HepG2 (cell line): ENCODE results near the gene RMDN2. TPM values are rescaled to one million over a fixed set of nuclear protein-coding genes. Genes with fewer than 3 reads are reported as not detected.

Source experiments
- ATAC-seq: fragments of 200-7000 bp; cut with Tn5 transposase; 3 replicates; pipeline ENCODE4 v1.9.1; 2020; ENCODE audit warnings: mild to moderate bottlenecking, moderate library complexity
- BruUV-seq: library from RNA; stranded (reverse); fragments of 400-500 nt; replicated peaks from 2 replicates; lab custom pipeline; 2021; lab: Mats Ljungman, UMichigan
- CTCF ChIA-PET: fragments of 300-600 bp; formaldehyde crosslinking; extraction: SDS; loops from one replicate; lab custom pipeline; 2021; ENCODE audit warnings: low total read pairs, inconsistent platforms, low intra/inter-chr PET ratio; lab: Yijun Ruan, JAX
- POLR2A ChIA-PET: fragments of 350-600 bp; sonication (Branson Sonifier 250); formaldehyde crosslinking; loops from one replicate; lab custom pipeline; 2020; ENCODE audit warnings: antibody characterized with exemption, inconsistent platforms; lab: Yijun Ruan, JAX
- DNase-seq: peaks from one replicate; pipeline ENCODE4 v3.0.0-alpha.2; 2015; ENCODE audit warnings: low spot score
- FAIRE-seq: peaks from 3 replicates; lab custom pipeline; 2011; peaks lifted over from hg19 to GRCh38; lab: Jason Lieb, UNC
- H2AFZ ChIP-seq: one replicate; pipeline ENCODE4 v1.6.1; 2011; ENCODE audit warnings: low read length, inconsistent platforms
- H3K27ac ChIP-seq: fragments of 300-600 bp; 3 replicates; pipeline ENCODE4 v1.8.0; 2011; ENCODE audit warnings: mixed run types, mild to moderate bottlenecking, mixed read lengths, low read length, inconsistent platforms; ENCODE audit not compliant: insufficient read depth; ENCODE audit errors: extremely low read length
- H3K27me3 ChIP-seq, 2 experiments: fragments of 200-600 bp in 1 of 2; 2 replicates in 1 of 2; 3 replicates in 1 of 2; pipeline versions ENCODE4 v1.6.0 to v1.8.0; 2011; ENCODE audit warnings: low read length in 2 of 2, mild to moderate bottlenecking in 2 of 2, moderate library complexity in 2 of 2, inconsistent platforms in 1 of 2; ENCODE audit not compliant: insufficient read depth in 2 of 2, control insufficient read depth in 1 of 2
- H3K36me3 ChIP-seq, 2 experiments: fragments of 200-600 bp in 1 of 2; replicated peaks in 1 of 2; 2 replicates in 1 of 2; 3 replicates in 1 of 2; pipeline versions ENCODE4 v1.5.1 to v1.8.0; 2011; ENCODE audit warnings: low read length in 2 of 2, inconsistent platforms in 1 of 2; ENCODE audit not compliant: insufficient read depth in 2 of 2, control insufficient read depth in 1 of 2
- H3K4me1 ChIP-seq: 2 replicates; pipeline ENCODE4 v1.5.1; 2012; ENCODE audit warnings: low read length, inconsistent platforms; ENCODE audit not compliant: insufficient read depth
- H3K4me2 ChIP-seq: 2 replicates; pipeline ENCODE4 v1.6.0; 2011; ENCODE audit warnings: low read depth, low read length, inconsistent platforms
- H3K4me3 ChIP-seq, 3 experiments: fragments of 200-600 bp in 1 of 3; sonication (generic), shearing (Covaris generic) in 1 of 3; replicated peaks in 1 of 3; 2 replicates each; pipeline ENCODE4 v1.5.1; 2011 to 2016; ENCODE audit warnings: low read length in 3 of 3, inconsistent platforms in 2 of 3, low read depth in 2 of 3, mild to moderate bottlenecking in 2 of 3, control low read depth in 1 of 3, mixed read lengths in 1 of 3; ENCODE audit not compliant: insufficient read depth in 1 of 3
- H3K79me2 ChIP-seq: one replicate; pipeline ENCODE4 v1.6.1; 2011; ENCODE audit warnings: low read length, inconsistent platforms; ENCODE audit not compliant: insufficient read depth
- H3K9ac ChIP-seq: 2 replicates; pipeline ENCODE4 v1.6.0; 2011; ENCODE audit warnings: mild to moderate bottlenecking, low read depth, low read length, inconsistent platforms; ENCODE audit not compliant: insufficient read depth
- H3K9me3 ChIP-seq: 2 replicates; pipeline ENCODE4 v1.5.1; 2012; ENCODE audit warnings: mild to moderate bottlenecking, low read length
- H4K20me1 ChIP-seq: 2 replicates; pipeline ENCODE4 v1.6.0; 2011; ENCODE audit warnings: inconsistent platforms, mild to moderate bottlenecking, low read length, moderate library complexity; ENCODE audit not compliant: insufficient read depth
- DMAP1 ChIP-seq: IDR thresholded peaks from 2 replicates; pipeline ENCODE4 v1.6.1; 2016
- HOXA5 ChIP-seq: sonication (generic); formaldehyde crosslinking; IDR thresholded peaks from 2 replicates; pipeline ENCODE4 v1.4.0; 2020; ENCODE audit warnings: missing genetic modification reagents
- NR2F6 ChIP-seq, 2 experiments: IDR thresholded peaks; 2 replicates each; pipeline ENCODE4 v1.6.1; 2016; ENCODE audit warnings: antibody characterized with exemption in 1 of 2, mild to moderate bottlenecking in 1 of 2
- STAG1 ChIP-seq: sonication (generic); formaldehyde crosslinking; IDR thresholded peaks from 2 replicates; pipeline ENCODE4 v1.4.0; 2020; ENCODE audit warnings: missing genetic modification reagents
- SUZ12 ChIP-seq: fragments of 150-350 bp; IDR thresholded peaks from 2 replicates; pipeline ENCODE4 v1.6.1; 2014; ENCODE audit warnings: low read depth, low read length
- TOE1 ChIP-seq: sonication (generic); formaldehyde crosslinking; IDR thresholded peaks from 2 replicates; pipeline ENCODE4 v1.4.0; 2020; ENCODE audit warnings: mild to moderate bottlenecking, missing genetic modification reagents
- ZNF367 ChIP-seq: sonication (generic); formaldehyde crosslinking; IDR thresholded peaks from 2 replicates; pipeline ENCODE4 v1.4.0; 2020; ENCODE audit warnings: missing genetic modification reagents, borderline replicate concordance
- ZNF709 ChIP-seq: sonication (generic); formaldehyde crosslinking; IDR thresholded peaks from 2 replicates; pipeline ENCODE4 v1.5.0; 2020; ENCODE audit warnings: mild to moderate bottlenecking, missing genetic modification reagents
- ZNF850 ChIP-seq: sonication (generic); formaldehyde crosslinking; conservative IDR thresholded peaks from 2 replicates; pipeline ENCODE4 v1.9.0; 2021; ENCODE audit warnings: mild to moderate bottlenecking, missing genetic modification reagents
- WGBS: methylation state at CpG from one replicate; pipeline ENCODE4 v1.1.6; 2017; ENCODE audit warnings: low lambda C conversion rate; 5-methylcytosine and 5-hydroxymethylcytosine counted together
- in situ Hi-C: cut with HindIII; loops from 2 replicates; pipeline ENCODE4 v1.10.0; 2017; ENCODE audit warnings: low pct_unique_long_range_greater_than_20kb; ENCODE audit not compliant: extremely low pct_ligation_motif_present
- intact Hi-C: fragments of 100-400 bp; cut with micrococcal nuclease; formaldehyde crosslinking; loops from one replicate; pipeline ENCODE4 v1.10.0; 2022; ENCODE audit not compliant: unreplicated experiment
- polyA plus RNA-seq, 8 experiments: library from polyadenylated mRNA; depleted of rRNA in 3 of 8; stranded (reverse) in 7 of 8; unstranded in 1 of 8; fragments of >200 nt; fragmentation: Illumina TruSeq in 4 of 8; extraction: Trizol in 4 of 8; gene quantifications; 2 replicates each; pipeline versions ENCODE4 v1.2.1 to v1.2.3, GENCODE V29; 2011 to 2016; ENCODE audit warnings: low read depth in 4 of 8, missing spikeins in 1 of 8, mixed read lengths in 1 of 8; ENCODE audit not compliant: insufficient read depth in 1 of 8
- total RNA-seq, 5 experiments: library from RNA; depleted of rRNA; stranded (reverse); fragments of >200 nt; fragmentation: Illumina TruSeq; extraction: Trizol; gene quantifications; 2 replicates each; pipeline ENCODE4 v1.2.3, GENCODE V29; 2016; ENCODE audit warnings: low read depth in 1 of 5
- TF ChIP-seq, protein P1 (sequence below): sonication (generic); formaldehyde crosslinking; IDR thresholded peaks from 2 replicates; pipeline ENCODE4 v1.8.1; 2023; ENCODE audit warnings: mild to moderate bottlenecking, missing genetic modification reagents, borderline replicate concordance
- TF ChIP-seq, protein P2 (sequence below): sonication (generic); formaldehyde crosslinking; IDR thresholded peaks from 2 replicates; pipeline ENCODE4 v1.4.0; 2020; ENCODE audit warnings: mild to moderate bottlenecking, missing genetic modification reagents
- TF ChIP-seq, protein P3 (sequence below): IDR thresholded peaks from 2 replicates; pipeline ENCODE4 v1.6.1; 2016; ENCODE audit warnings: missing compliant biosample characterization, missing genetic modification reagents, borderline replicate concordance
- TF ChIP-seq, protein P4 (sequence below): sonication (generic); formaldehyde crosslinking; IDR thresholded peaks from 2 replicates; pipeline ENCODE4 v1.5.1; 2020; ENCODE audit warnings: missing genetic modification reagents, mild to moderate bottlenecking, borderline replicate concordance

Gene RMDN2
- total and polyA plus RNA-seq, 2 of the 13 experiments (the other 11 are each of a cell fraction or from before 2014, with no cell fraction given): 2.3 to 8.9 TPM

DNA sequence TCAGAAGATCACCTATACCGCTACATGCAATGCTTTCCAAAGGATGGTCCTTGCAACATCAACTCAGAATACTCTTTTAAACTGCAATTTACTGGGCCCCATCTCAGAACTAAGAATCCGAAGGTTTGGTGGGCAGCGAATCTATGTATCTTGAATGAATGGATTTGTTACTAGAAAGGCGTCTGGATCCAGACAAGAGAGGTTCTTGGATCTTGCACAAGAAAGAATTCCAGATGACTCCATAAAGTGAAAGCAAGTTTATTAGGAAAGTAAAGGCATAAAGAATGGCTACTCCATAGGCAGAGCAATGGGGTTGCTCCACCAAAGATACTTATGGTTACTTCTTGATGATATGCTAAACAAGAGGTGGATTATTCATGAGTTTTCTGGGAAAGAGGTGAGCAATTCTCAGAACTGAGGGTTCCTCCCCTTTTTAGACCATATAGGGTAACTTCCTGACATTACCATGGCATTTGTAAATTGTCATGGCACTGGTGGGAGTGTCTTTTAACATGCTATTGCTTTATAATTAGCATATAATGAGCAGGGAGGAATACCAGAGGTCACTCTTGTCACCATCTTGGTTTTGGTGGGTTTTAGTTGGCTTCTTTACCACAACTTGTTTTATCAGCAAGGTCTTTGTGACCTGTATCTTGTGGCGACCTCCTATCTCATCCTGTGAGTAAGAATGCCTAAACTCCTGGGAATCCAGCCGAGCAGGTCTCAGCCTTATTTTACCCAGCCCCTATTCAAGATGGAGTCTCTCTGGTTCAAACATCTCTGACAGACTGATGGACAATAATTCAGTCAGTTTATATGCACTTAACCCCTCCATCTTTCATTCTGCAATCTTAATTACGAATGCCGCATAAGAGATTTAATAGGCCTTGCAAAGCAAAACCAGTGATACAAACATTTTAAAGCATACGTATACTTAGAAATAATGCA lies 7.5 kb upstream of the RMDN2 start:
- TF ChIP-seq, protein P1, sequence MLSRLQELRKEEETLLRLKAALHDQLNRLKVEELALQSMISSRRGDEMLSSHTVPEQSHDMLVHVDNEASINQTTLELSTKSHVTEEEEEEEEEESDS (CRISPR knock-in tag): 0 out of 2 replicates have a peak, but pooled peaks have one; percentile 32
- TF ChIP-seq HOXA5: no peak
- Histone ChIP-seq H3K27me3 (no peaks in the 10 kb centered on the region), H3K9ac (no peak overlapping the region), H3K79me2 (no peaks in the 10 kb centered on the region), H3K4me2 (no peak overlapping the region), H3K4me3 (no peak overlapping the region), H3K27ac (peak overlapping the region; percentile 91), H3K4me1 (peaks cover 83% of the 10 kb centered on the region), H2AFZ (no peak overlapping the region), H3K36me3 (no peaks in the 10 kb centered on the region), H4K20me1 (no peaks in the 10 kb centered on the region), H3K9me3 (no peaks in the 10 kb centered on the region)
- 96% methylated on average over 9 of the region's 9 CpGs for WGBS
- intact Hi-C loops: loop anchor here (2.0 kb wide), 2 partner anchors 21 to 45 kb away; no protein-coding TSS in a partner anchor
- FAIRE-seq (no peak), ATAC-seq (no peak), DNase-seq (no peak)
- BruUV-seq: no TSS peak
- POLR2A ChIA-PET: no interaction called here
- CTCF ChIA-PET: no interaction called here
- in situ Hi-C loops: no loop called here

DNA sequence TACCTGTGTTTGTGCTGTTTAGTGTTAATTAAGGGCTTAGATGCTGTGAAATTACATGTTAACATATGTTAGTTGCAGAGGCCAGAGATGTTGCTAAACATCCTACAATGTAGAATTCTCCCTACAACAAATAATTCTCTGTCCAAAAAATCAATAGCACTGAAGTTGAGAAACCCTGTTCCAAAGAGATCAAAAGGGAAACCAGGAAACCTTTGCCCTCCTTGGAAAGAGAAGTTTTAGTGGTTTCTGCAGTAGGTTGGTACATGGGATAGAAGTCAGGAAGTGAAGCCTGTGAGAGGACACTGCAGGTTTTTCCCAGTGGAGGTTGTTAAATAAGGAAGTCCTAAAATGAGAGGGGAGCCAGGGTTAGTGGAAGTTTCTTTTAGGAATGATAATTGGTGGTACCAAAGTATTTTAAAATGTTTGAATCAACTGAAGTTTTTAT lies 6.3 kb upstream of the RMDN2 start:
- peak; percentile 86 for FAIRE-seq
- Histone ChIP-seq H3K27ac (peak overlapping the region; percentile 91), H3K36me3 (no peaks in the 10 kb centered on the region), H3K9me3 (no peaks in the 10 kb centered on the region), H4K20me1 (no peaks in the 10 kb centered on the region), H3K4me2 (peak overlapping the region; percentile 79), H3K9ac (peak overlapping the region; percentile 62), H3K4me3 (peak overlapping the region in 2 of 3 experiments; percentile 39 to 44; a peak in 2 of 6 replicates), H3K27me3 (no peaks in the 10 kb centered on the region), H3K4me1 (peaks cover 86% of the 10 kb centered on the region), H2AFZ (no peak overlapping the region), H3K79me2 (no peaks in the 10 kb centered on the region)
- POLR2A ChIA-PET: no interaction called here
- peak; percentile 99 for DNase-seq
- intact Hi-C loops (loop anchor here (2.0 kb wide), 2 partner anchors 22 to 44 kb away; no protein-coding TSS in a partner anchor), in situ Hi-C loops (no loop called here)
- no TSS peak for BruUV-seq
- CTCF ChIA-PET: no interaction called here
- ATAC-seq: peak; percentile 88
- TF ChIP-seq, protein P2, sequence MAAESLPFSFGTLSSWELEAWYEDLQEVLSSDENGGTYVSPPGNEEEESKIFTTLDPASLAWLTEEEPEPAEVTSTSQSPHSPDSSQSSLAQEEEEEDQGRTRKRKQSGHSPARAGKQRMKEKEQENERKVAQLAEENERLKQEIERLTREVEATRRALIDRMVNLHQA: 0 out of 2 replicates have a peak, but pooled peaks have one; percentile 22
- peak; percentile 63; the same call in 1 of the 2 replicates for TF ChIP-seq DMAP1 (CRISPR knock-in tag)
- TF ChIP-seq TOE1 (CRISPR knock-in tag): peak; percentile 79; the same call in 1 of the 2 replicates
- TF ChIP-seq, protein P3, sequence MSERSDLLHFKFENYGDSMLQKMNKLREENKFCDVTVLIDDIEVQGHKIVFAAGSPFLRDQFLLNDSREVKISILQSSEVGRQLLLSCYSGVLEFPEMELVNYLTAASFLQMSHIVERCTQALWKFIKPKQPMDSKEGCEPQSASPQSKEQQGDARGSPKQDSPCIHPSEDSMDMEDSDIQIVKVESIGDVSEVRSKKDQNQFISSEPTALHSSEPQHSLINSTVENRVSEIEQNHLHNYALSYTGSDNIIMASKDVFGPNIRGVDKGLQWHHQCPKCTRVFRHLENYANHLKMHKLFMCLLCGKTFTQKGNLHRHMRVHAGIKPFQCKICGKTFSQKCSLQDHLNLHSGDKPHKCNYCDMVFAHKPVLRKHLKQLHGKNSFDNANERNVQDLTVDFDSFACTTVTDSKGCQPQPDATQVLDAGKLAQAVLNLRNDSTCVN (CRISPR knock-in tag): no peak
- TF ChIP-seq SUZ12: no peak
- TF ChIP-seq STAG1 (CRISPR knock-in tag): 0 out of 2 replicates have a peak, but pooled peaks have one; percentile 14
- TF ChIP-seq ZNF709: no peak
- TF ChIP-seq, protein P4, sequence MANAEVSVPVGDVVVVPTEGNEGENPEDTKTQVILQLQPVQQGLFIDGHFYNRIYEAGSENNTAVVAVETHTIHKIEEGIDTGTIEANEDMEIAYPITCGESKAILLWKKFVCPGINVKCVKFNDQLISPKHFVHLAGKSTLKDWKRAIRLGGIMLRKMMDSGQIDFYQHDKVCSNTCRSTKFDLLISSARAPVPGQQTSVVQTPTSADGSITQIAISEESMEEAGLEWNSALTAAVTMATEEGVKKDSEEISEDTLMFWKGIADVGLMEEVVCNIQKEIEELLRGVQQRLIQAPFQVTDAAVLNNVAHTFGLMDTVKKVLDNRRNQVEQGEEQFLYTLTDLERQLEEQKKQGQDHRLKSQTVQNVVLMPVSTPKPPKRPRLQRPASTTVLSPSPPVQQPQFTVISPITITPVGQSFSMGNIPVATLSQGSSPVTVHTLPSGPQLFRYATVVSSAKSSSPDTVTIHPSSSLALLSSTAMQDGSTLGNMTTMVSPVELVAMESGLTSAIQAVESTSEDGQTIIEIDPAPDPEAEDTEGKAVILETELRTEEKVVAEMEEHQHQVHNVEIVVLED (CRISPR knock-in tag): peak; percentile 23; the same call in 1 of the 2 replicates
- TF ChIP-seq ZNF850 (CRISPR knock-in tag): no peak
- no peak for TF ChIP-seq ZNF367 (CRISPR knock-in tag)
- TF ChIP-seq NR2F6 (IDR thresholded peaks at IDR 0.05): peak; percentile 97
- TF ChIP-seq NR2F6 (CRISPR knock-in tag; IDR thresholded peaks at IDR 0.05): peak; percentile 96
